B cell (primary cell): Measurements from ENCODE around the gene NIPAL4. TPM values are rescaled to one million over a fixed set of nuclear protein-coding genes. Genes with fewer than 3 reads are reported as not detected.

Experiments
- ATAC-seq: fragments of 200-7000 bp; cut with Tn5 transposase; one replicate; pipeline ENCODE4 v1.10.0; 2021; ENCODE audit warnings: low read depth, mild to moderate bottlenecking, moderate number of reproducible peaks, moderate library complexity
- CTCF ChIA-PET: fragments of 350-600 bp; sonication (Branson Sonifier 250); formaldehyde crosslinking; loops from one replicate; lab custom pipeline; 2021; ENCODE audit warnings: antibody characterized with exemption, inconsistent platforms; lab: Charles Lee
- POLR2A ChIA-PET: fragments of 350-600 bp; sonication (Branson Sonifier 250); formaldehyde crosslinking; loops from one replicate; lab custom pipeline; 2021; ENCODE audit warnings: antibody characterized with exemption; lab: Charles Lee
- DNase-seq: peaks from one replicate; pipeline ENCODE4 v3.0.0; 2013
- H2AFZ ChIP-seq: 2 replicates; pipeline ENCODE4 v1.6.1; 2012; ENCODE audit warnings: mild to moderate bottlenecking, low read depth, low read length; ENCODE audit not compliant: insufficient read depth, poor library complexity, severe bottlenecking
- H3K27ac ChIP-seq, 2 donors: 1 replicate in 1 of 2; 2 replicates in 1 of 2; pipeline ENCODE4 v1.5.1; 2012 to 2013; ENCODE audit warnings: low read length in 2 of 2, mild to moderate bottlenecking in 2 of 2, moderate library complexity in 1 of 2
- H3K27me3 ChIP-seq, 4 experiments: fragments of 200-600 bp in 1 of 4; sonication (generic) in 1 of 4; replicated peaks in 1 of 4; 1 replicate in 2 of 4; 2 replicates in 2 of 4; pipeline versions ENCODE4 v1.6.1 to v1.7.0; 2013 to 2016; ENCODE audit warnings: low read length in 3 of 4, mild to moderate bottlenecking in 2 of 4, mixed read lengths in 1 of 4, moderate library complexity in 1 of 4; ENCODE audit not compliant: insufficient read depth in 4 of 4, control insufficient read depth in 3 of 4; ENCODE audit errors: control extremely low read depth in 1 of 4
- H3K36me3 ChIP-seq, 2 experiments: replicated peaks in 1 of 2; 1 replicate in 1 of 2; 2 replicates in 1 of 2; pipeline versions ENCODE4 v1.6.1 to v1.7.1; 2013; ENCODE audit warnings: low read length in 1 of 2; ENCODE audit not compliant: insufficient read depth in 2 of 2, control insufficient read depth in 1 of 2; ENCODE audit errors: control extremely low read depth in 1 of 2, extremely low read depth in 1 of 2
- H3K4me1 ChIP-seq, 2 donors: fragments of 200-600 bp in 1 of 2; sonication (generic) in 1 of 2; 1 replicate in 1 of 2; 2 replicates in 1 of 2; pipeline versions ENCODE4 v1.5.1 to v1.6.1; 2013 to 2017; ENCODE audit warnings: low read length in 2 of 2; ENCODE audit not compliant: control insufficient read depth in 2 of 2, insufficient read depth in 2 of 2
- H3K4me2 ChIP-seq: replicated peaks from 2 replicates; pipeline ENCODE3; 2012; ENCODE audit warnings: mild to moderate bottlenecking, low read depth, low read length; ENCODE audit not compliant: poor library complexity, severe bottlenecking
- H3K4me3 ChIP-seq, 5 experiments: fragments of 200-600 bp in 1 of 5; sonication (generic) in 1 of 5; 1 replicate in 3 of 5; 2 replicates in 2 of 5; pipeline versions ENCODE4 v1.5.1 to v1.7.0; 2011 to 2016; ENCODE audit warnings: low read length in 4 of 5, mild to moderate bottlenecking in 4 of 5, low read depth in 2 of 5, control low read depth in 1 of 5, moderate library complexity in 1 of 5; ENCODE audit not compliant: insufficient read depth in 1 of 5; ENCODE audit errors: control extremely low read depth in 1 of 5, extremely low read depth in 1 of 5
- H3K79me2 ChIP-seq: fragments of 200-600 bp; sonication (generic); one replicate; pipeline ENCODE4 v1.6.0; 2016; ENCODE audit warnings: low read length; ENCODE audit not compliant: control insufficient read depth, insufficient read depth
- H3K9ac ChIP-seq: fragments of 200-600 bp; sonication (generic); 2 replicates; pipeline ENCODE4 v1.6.1; 2017; ENCODE audit warnings: mild to moderate bottlenecking, low read length, moderate library complexity
- H3K9me3 ChIP-seq, 3 donors: one replicate each; pipeline versions ENCODE4 v1.6.1 to v1.7.1; 2013; ENCODE audit warnings: low read length in 2 of 3; ENCODE audit not compliant: control insufficient read depth in 2 of 3, insufficient read depth in 1 of 3; ENCODE audit errors: control extremely low read depth in 1 of 3
- H4K20me1 ChIP-seq: 2 replicates; pipeline ENCODE4 v1.6.0; 2012; ENCODE audit warnings: mild to moderate bottlenecking, low read length; ENCODE audit not compliant: insufficient read depth, control insufficient read depth, poor library complexity, severe bottlenecking
- H3K27ac Mint-ChIP-seq: one replicate; pipeline ENCODE4 v1.8.0; 2021; ENCODE audit warnings: mixed read lengths
- H3K27me3 Mint-ChIP-seq: one replicate; pipeline ENCODE4 v1.8.0; 2021; ENCODE audit warnings: mixed read lengths
- H3K4me1 Mint-ChIP-seq: one replicate; pipeline ENCODE4 v1.8.0; 2021; ENCODE audit warnings: mixed read lengths
- H3K4me3 Mint-ChIP-seq: one replicate; pipeline ENCODE4 v1.8.0; 2021; ENCODE audit warnings: mixed read lengths
- H3K9me3 Mint-ChIP-seq: one replicate; pipeline ENCODE4 v1.8.0; 2022; ENCODE audit warnings: mixed read lengths; ENCODE audit not compliant: insufficient read depth
- CTCF ChIP-seq: fragments of 200-600 bp; IDR thresholded peaks from one replicate; pipeline ENCODE4 v1.8.0; 2022; ENCODE audit warnings: antibody characterized with exemption, mild to moderate bottlenecking
- EZH2 ChIP-seq: IDR thresholded peaks from 2 replicates; pipeline ENCODE4 v1.6.1; 2012; ENCODE audit warnings: borderline replicate concordance, low read depth, mild to moderate bottlenecking, moderate library complexity, low read length; ENCODE audit not compliant: insufficient read depth, poor library complexity, severe bottlenecking
- WGBS: methylation state at CpG from one replicate; pipeline ENCODE4 v1.1.5; 2013; ENCODE audit warnings: missing lambda C conversion rate; ENCODE audit not compliant: insufficient coverage; 5-methylcytosine and 5-hydroxymethylcytosine counted together
- intact Hi-C: fragments of 100-400 bp; cut with micrococcal nuclease; formaldehyde crosslinking; loops from one replicate; pipeline ENCODE4 v1.10.0; 2022
- polyA plus RNA-seq: library from polyadenylated mRNA; depleted of rRNA; stranded (reverse); fragments of >200 nt; gene quantifications from 2 replicates; pipeline ENCODE4 v1.2.3, GENCODE V29; 2012
- total RNA-seq, 2 donors: library from RNA; stranded (reverse); fragments of 120-200 nt in 1 of 2; gene quantifications; 1 replicate in 1 of 2; 2 replicates in 1 of 2; pipeline versions ENCODE4 v1.2.3 to v1.2.4, GENCODE V29; 2013 to 2022

The NIPAL4 gene
- total and polyA plus RNA-seq, 2 donors (not counting 1 experiment from before 2014, with no cell fraction given): 4.6 to 6.4 TPM

- Histone ChIP-seq H3K9me3 (no peaks in the 10 kb centered on the region), H3K4me2 (no peak overlapping the region), H3K36me3 (no peaks in the 10 kb centered on the region), H3K27ac (no peak overlapping the region), H3K79me2 (no peaks in the 10 kb centered on the region), H2AFZ (no peak overlapping the region), H3K27me3 (no peaks in the 10 kb centered on the region), H3K4me1 (peaks cover 0 to 6% of the 10 kb centered on the region in 2 donors), H4K20me1 (no peaks in the 10 kb centered on the region), H3K4me3 (no peak overlapping the region), H3K9ac (no peak overlapping the region)
- H3K27ac Mint-ChIP-seq: no peak overlapping the region
- no peak overlapping the region for H3K4me3 Mint-ChIP-seq
- ATAC-seq: no peak
- no peaks in the 10 kb centered on the region for H3K9me3 Mint-ChIP-seq
- ChIA-PET POLR2A (no interaction called here), CTCF (interaction anchor here (1.0 kb wide), 1 partner anchor 25 kb away, joined by 3 read pairs; no protein-coding TSS in a partner anchor)
- H3K4me1 Mint-ChIP-seq: peaks cover 4% of the 10 kb centered on the region
- H3K27me3 Mint-ChIP-seq: no peaks in the 10 kb centered on the region
- intact Hi-C loops: no loop called here
- TF ChIP-seq EZH2: no peak
- TF ChIP-seq CTCF: no peak
- 100% methylated on average over 5 of the region's 9 CpGs for WGBS
- no peak for DNase-seq
Measured at GRCh38 chr5:157446412-157446935, 13.5 kb upstream of the NIPAL4 start.

GRCh38 chr5:157447201-157447637, 12.8 kb upstream of the NIPAL4 start:
- Histone ChIP-seq H2AFZ (no peak overlapping the region), H3K4me3 (no peak overlapping the region), H3K27ac (no peak overlapping the region), H3K36me3 (no peaks in the 10 kb centered on the region), H3K27me3 (no peaks in the 10 kb centered on the region), H4K20me1 (no peaks in the 10 kb centered on the region), H3K4me1 (peaks cover 0 to 9% of the 10 kb centered on the region in 2 donors), H3K4me2 (no peak overlapping the region), H3K9me3 (no peaks in the 10 kb centered on the region), H3K9ac (no peak overlapping the region), H3K79me2 (no peaks in the 10 kb centered on the region)
- Mint-ChIP-seq H3K4me3 (no peak overlapping the region), H3K27me3 (no peaks in the 10 kb centered on the region), H3K9me3 (no peaks in the 10 kb centered on the region), H3K27ac (no peak overlapping the region), H3K4me1 (peaks cover 6% of the 10 kb centered on the region)
- TF ChIP-seq EZH2 (no peak), CTCF (no peak)
- CTCF ChIA-PET: interaction anchor here (1.0 to 1.5 kb wide), 3 partner anchors 15 to 296 kb away, joined by 3 to 4 read pairs (median 3); partner anchors contain the start of gene LSM11
- WGBS: 98% methylated on average over 13 of the region's 13 CpGs
- ATAC-seq (no peak), DNase-seq (no peak)
- intact Hi-C loops: no loop called here
- POLR2A ChIA-PET: no interaction called here
